Breast epithelium (tissue), 4 donors: ENCODE data around the gene ACSM5. TPM values are rescaled to one million over a fixed set of nuclear protein-coding genes. Genes with fewer than 3 reads are reported as not detected.

Source experiments
- DNase-seq, 2 donors: peaks; one replicate each; pipeline ENCODE4 v3.0.0-alpha.2; 2019; ENCODE audit warnings: low spot score in 2 of 2
- H3K27ac ChIP-seq, 2 donors: fragments of 200-600 bp; sonication (generic) in 1 of 2; one replicate each; pipeline ENCODE4 v1.5.1; 2016 to 2019; ENCODE audit warnings: mild to moderate bottlenecking in 1 of 2
- H3K27me3 ChIP-seq, 2 donors: fragments of 200-600 bp; sonication (generic) in 1 of 2; one replicate each; pipeline versions ENCODE4 v1.5.1 to v1.6.0; 2017 to 2019; ENCODE audit warnings: control low read depth in 1 of 2, mild to moderate bottlenecking in 1 of 2
- H3K36me3 ChIP-seq: fragments of 200-600 bp; one replicate; pipeline ENCODE4 v1.5.1; 2019
- H3K4me1 ChIP-seq, 2 donors: fragments of 200-600 bp; sonication (generic); one replicate each; pipeline ENCODE4 v1.5.1; 2016 to 2019; ENCODE audit warnings: control low read depth in 1 of 2
- H3K4me3 ChIP-seq, 3 donors: fragments of 200-600 bp; sonication (generic); 1 replicate in 2 of 3; 2 replicates in 1 of 3; pipeline ENCODE4 v1.5.1; 2016 to 2019; ENCODE audit warnings: mild to moderate bottlenecking in 3 of 3, moderate library complexity in 2 of 3
- H3K9me3 ChIP-seq, 2 donors: fragments of 200-600 bp; sonication (generic) in 1 of 2; one replicate each; pipeline ENCODE4 v1.5.1; 2016 to 2019; ENCODE audit warnings: control low read depth in 1 of 2
- CTCF ChIP-seq, 3 donors: fragments of 450-650 bp; IDR thresholded peaks; one replicate each; pipeline ENCODE4 v1.5.1; 2016 to 2017; ENCODE audit warnings: antibody characterized with exemption in 3 of 3, mild to moderate bottlenecking in 3 of 3, moderate library complexity in 3 of 3
- POLR2A ChIP-seq: fragments of 450-650 bp; IDR thresholded peaks from one replicate; pipeline ENCODE4 v1.6.1; 2016; ENCODE audit warnings: antibody characterized with exemption, mild to moderate bottlenecking, moderate library complexity
- POLR2AphosphoS5 ChIP-seq, 3 donors: sonication (generic); formaldehyde crosslinking; IDR thresholded peaks; one replicate each; pipeline ENCODE4 v1.6.1; 2017; ENCODE audit warnings: antibody characterized with exemption in 3 of 3
- intact Hi-C: fragments of 100-400 bp; cut with DNase I; formaldehyde crosslinking; loops from one replicate; pipeline ENCODE4 v1.15.1; 2023; ENCODE audit warnings: low total_unique reads
- total RNA-seq, 3 donors: library from RNA; depleted of rRNA; stranded (reverse); fragments of >200 nt; gene quantifications; one replicate each; pipeline ENCODE4 v1.1.0, GENCODE V29; 2016

The ACSM5 gene
- total RNA-seq, 3 donors from 2014 or later, result 4.5 to 61.0 (median 8.8) TPM

GRCh38 chr16:20372701-20373100 is 36.6 kb upstream of the ACSM5 start:
- H3K4me1 ChIP-seq, result no peaks in the 10 kb centered on the region
- TF ChIP-seq POLR2A (no peak), POLR2AphosphoS5 (IDR thresholded peaks at IDR 0.05) (no peak), CTCF (IDR thresholded peaks at IDR 0.05) (no peak)
- intact Hi-C loops, result no loop called here
- no peak overlapping the region for H3K27ac ChIP-seq
- peaks cover 0 to 3% of the 10 kb centered on the region in 2 donors for H3K27me3 ChIP-seq
- DNase-seq, result no peak
- peaks cover 0 to 9% of the 10 kb centered on the region in 2 donors for H3K9me3 ChIP-seq
- no peak overlapping the region for H3K4me3 ChIP-seq
- H3K36me3 ChIP-seq, result no peaks in the 10 kb centered on the region

GRCh38 chr16:20377181-20377580 is 32.2 kb upstream of the ACSM5 start:
- peaks cover 0 to 9% of the 10 kb centered on the region in 2 donors for H3K9me3 ChIP-seq
- H3K36me3 ChIP-seq, result no peaks in the 10 kb centered on the region
- H3K4me3 ChIP-seq, result no peak overlapping the region
- TF ChIP-seq POLR2A (no peak), CTCF (IDR thresholded peaks at IDR 0.05) (no peak), POLR2AphosphoS5 (IDR thresholded peaks at IDR 0.05) (no peak)
- no peak overlapping the region for H3K27ac ChIP-seq
- DNase-seq, result no peak
- intact Hi-C loops, result no loop called here
- peaks cover 0 to 5% of the 10 kb centered on the region in 2 donors for H3K27me3 ChIP-seq
- no peaks in the 10 kb centered on the region for H3K4me1 ChIP-seq

DNA sequence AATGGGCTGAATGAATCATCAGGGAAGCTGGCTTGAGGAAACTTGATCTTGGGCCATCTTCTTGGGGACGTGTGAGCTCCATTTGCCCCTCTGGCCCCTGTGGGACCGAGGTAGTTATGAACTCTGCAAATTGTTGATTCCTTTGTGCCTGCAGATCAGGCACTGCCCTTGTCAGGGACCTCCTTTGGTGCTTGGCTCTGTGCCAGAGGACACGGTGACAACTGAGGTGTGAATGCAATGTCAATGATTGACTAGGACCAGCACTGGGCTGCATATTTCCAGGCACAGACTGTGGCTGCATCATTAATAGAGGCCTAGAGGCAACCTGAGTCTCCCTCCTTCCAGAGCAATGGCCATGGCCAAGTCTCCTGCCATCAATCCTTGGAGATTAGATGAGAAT is 28.6 kb upstream of the ACSM5 start:
- H3K4me3 ChIP-seq, result no peak overlapping the region
- intact Hi-C loops, result no loop called here
- no peak for TF ChIP-seq POLR2AphosphoS5 (IDR thresholded peaks at IDR 0.05)
- no peak for TF ChIP-seq POLR2A
- TF ChIP-seq CTCF (IDR thresholded peaks at IDR 0.05), result no peak
- no peak overlapping the region for H3K27ac ChIP-seq
- H3K36me3 ChIP-seq, result no peaks in the 10 kb centered on the region
- H3K27me3 ChIP-seq, result peaks cover 0 to 5% of the 10 kb centered on the region in 2 donors
- H3K9me3 ChIP-seq, result no peaks in the 10 kb centered on the region
- H3K4me1 ChIP-seq, result no peaks in the 10 kb centered on the region
- no peak for DNase-seq

- no peak for DNase-seq
- H3K4me1 ChIP-seq, result no peaks in the 10 kb centered on the region
- intact Hi-C loops, result no loop called here
- no peak for TF ChIP-seq POLR2AphosphoS5 (IDR thresholded peaks at IDR 0.05)
- no peak for TF ChIP-seq POLR2A
- TF ChIP-seq CTCF (IDR thresholded peaks at IDR 0.05), result no peak
- no peaks in the 10 kb centered on the region for H3K9me3 ChIP-seq
- no peaks in the 10 kb centered on the region for H3K36me3 ChIP-seq
- H3K27me3 ChIP-seq, result peaks cover 0 to 5% of the 10 kb centered on the region in 2 donors
- H3K4me3 ChIP-seq, result no peak overlapping the region
- no peak overlapping the region for H3K27ac ChIP-seq
Observed at GRCh38 chr16:20382202-20382948, 27.0 kb upstream of the ACSM5 start.

DNA sequence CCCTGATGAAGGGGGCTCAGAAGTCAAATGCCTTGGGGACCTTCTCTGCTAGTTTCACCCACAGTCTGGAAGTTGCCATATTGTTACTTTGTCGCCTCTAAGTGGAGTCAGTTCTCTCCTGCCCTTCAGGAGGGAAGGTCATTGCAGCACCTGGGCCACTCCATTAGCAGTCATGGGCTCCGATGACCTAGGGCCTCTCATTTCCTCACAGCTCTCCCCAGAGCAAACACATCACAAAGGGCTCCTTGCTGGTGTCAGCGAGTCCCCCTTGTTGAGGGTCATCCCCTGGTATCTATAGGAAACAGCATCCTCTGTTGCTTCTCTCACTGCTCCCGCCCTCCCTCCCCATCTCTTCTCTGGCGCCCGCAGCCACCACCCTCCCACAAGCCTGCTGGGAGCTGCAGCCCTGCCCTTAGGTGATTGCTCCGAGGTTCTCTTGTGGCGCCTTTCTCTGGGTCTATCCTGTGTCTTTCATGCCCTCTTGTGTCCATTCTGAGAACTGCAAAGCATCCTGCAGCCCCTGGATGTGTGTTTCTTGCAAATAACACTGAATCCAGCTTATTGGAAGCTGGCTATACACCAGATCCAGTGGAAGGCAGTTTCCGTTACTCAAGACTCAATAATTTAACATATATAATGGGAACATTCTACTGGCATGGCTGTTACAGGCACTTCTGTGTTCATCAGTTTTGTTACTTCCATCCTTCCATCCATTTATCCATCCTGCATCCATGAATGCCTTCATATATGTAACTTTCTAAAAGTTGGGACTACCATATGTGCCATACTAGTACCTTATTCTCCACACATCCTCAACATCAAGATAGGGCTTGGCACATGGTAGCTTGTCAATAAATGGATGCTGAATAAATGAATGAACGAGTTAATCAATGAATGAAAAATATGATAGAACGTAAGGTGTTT is 26.0 kb upstream of the ACSM5 start:
- intact Hi-C loops, result no loop called here
- peak in 1 of 2 donors; percentile 22 for DNase-seq
- H3K4me3 ChIP-seq, result no peak overlapping the region
- no peak overlapping the region for H3K27ac ChIP-seq
- H3K9me3 ChIP-seq, result no peaks in the 10 kb centered on the region
- peak; percentile 26 to 77 (median 51) for TF ChIP-seq CTCF (IDR thresholded peaks at IDR 0.05)
- TF ChIP-seq POLR2A, result no peak
- H3K36me3 ChIP-seq, result no peaks in the 10 kb centered on the region
- peaks cover 0 to 5% of the 10 kb centered on the region in 2 donors for H3K27me3 ChIP-seq
- H3K4me1 ChIP-seq, result no peaks in the 10 kb centered on the region
